Ishikawa (cell line): ENCODE measurements around the gene TREML4.

Experiments used
- CREB1 ChIP-seq: IDR thresholded peaks from 2 replicates; pipeline ENCODE4 v1.6.1; 2012; ENCODE audit warnings: low read depth
- EP300 ChIP-seq: IDR thresholded peaks from 2 replicates; pipeline ENCODE4 v1.6.1; 2012; ENCODE audit warnings: borderline replicate concordance
- MAX ChIP-seq: IDR thresholded peaks from 2 replicates; pipeline ENCODE4 v1.6.1; 2012
- REST ChIP-seq: IDR thresholded peaks from 2 replicates; pipeline ENCODE4 v1.6.1; 2012; ENCODE audit warnings: low read depth, mild to moderate bottlenecking
- TAF1 ChIP-seq: IDR thresholded peaks from 2 replicates; pipeline ENCODE4 v1.6.1; 2012; ENCODE audit warnings: low read depth, mild to moderate bottlenecking
- YY1 ChIP-seq: IDR thresholded peaks from 2 replicates; pipeline ENCODE4 v1.6.1; 2012; ENCODE audit warnings: low read depth

- TF ChIP-seq REST (no peak), TAF1 (no peak), MAX (no peak), YY1 (no peak), CREB1 (no peak), EP300 (peak; percentile 49; the same call in 1 of the 2 replicates)
These were observed 3.1 kb downstream of the TREML4 start for GRCh38 chr6:41231246-41231645.
